Calu3 (cell line): Measurements from ENCODE around the gene HEATR5A. TPM values are rescaled to one million over a fixed set of nuclear protein-coding genes. Genes with fewer than 3 reads are reported as not detected.
"Not testable (repeated sequence)": the region's sequence is repeated elsewhere in the genome, so short reads cannot be mapped to it uniquely, and the experiment has no call there.

ENCODE experiments used
- BruUV-seq: library from RNA; stranded (reverse); fragments of 400-500 nt; replicated peaks from 2 replicates; lab custom pipeline; 2021; lab: Mats Ljungman, UMichigan
- CTCF ChIA-PET: fragments of 300-600 bp; sonication (Branson Sonifier 250); formaldehyde crosslinking; loops from one replicate; lab custom pipeline; 2022; ENCODE audit warnings: antibody characterized with exemption; lab: Charles Lee
- DNase-seq: peaks from one replicate; pipeline ENCODE4 v3.0.0; 2022
- H3K27ac Mint-ChIP-seq: one replicate; pipeline ENCODE4 v1.8.0; 2022; ENCODE audit warnings: mixed read lengths; ENCODE audit not compliant: unreplicated experiment
- H3K27me3 Mint-ChIP-seq: one replicate; pipeline ENCODE4 v1.8.0; 2022; ENCODE audit warnings: mixed read lengths; ENCODE audit not compliant: unreplicated experiment
- H3K36me3 Mint-ChIP-seq: one replicate; pipeline ENCODE4 v1.8.0; 2022; ENCODE audit warnings: mild to moderate bottlenecking, moderate library complexity, mixed read lengths; ENCODE audit not compliant: insufficient read depth, unreplicated experiment
- H3K4me1 Mint-ChIP-seq: one replicate; pipeline ENCODE4 v1.8.0; 2022; ENCODE audit warnings: mild to moderate bottlenecking, low read depth, mixed read lengths; ENCODE audit not compliant: unreplicated experiment
- H3K4me3 Mint-ChIP-seq: one replicate; pipeline ENCODE4 v1.8.0; 2022; ENCODE audit warnings: mild to moderate bottlenecking, low read depth, moderate library complexity, mixed read lengths; ENCODE audit not compliant: unreplicated experiment
- H3K9me3 Mint-ChIP-seq: one replicate; pipeline ENCODE4 v1.8.0; 2022; ENCODE audit warnings: low read depth, mixed read lengths; ENCODE audit not compliant: unreplicated experiment
- CTCF ChIP-seq: fragments of 200-600 bp; IDR thresholded peaks from one replicate; pipeline ENCODE4 v1.8.0; 2022; ENCODE audit warnings: antibody characterized with exemption; ENCODE audit not compliant: unreplicated experiment
- intact Hi-C: fragments of 100-400 bp; cut with micrococcal nuclease; formaldehyde crosslinking; loops from one replicate; pipeline ENCODE4 v1.10.0; 2022; ENCODE audit not compliant: unreplicated experiment
- total RNA-seq: library from RNA; stranded (reverse); gene quantifications from 2 replicates; pipeline ENCODE4 v1.2.3, GENCODE V29; 2022

The HEATR5A gene
- total RNA-seq, 1 experiment from 2014 or later: 28.9 TPM

- Mint-ChIP-seq H3K4me1 (no peaks in the 10 kb centered on the region), H3K27ac (no peak overlapping the region), H3K36me3 (peaks cover 9% of the 10 kb centered on the region), H3K4me3 (no peak overlapping the region), H3K27me3 (no peaks in the 10 kb centered on the region), H3K9me3 (no peaks in the 10 kb centered on the region)
- intact Hi-C loops: no loop called here
- no peak for TF ChIP-seq CTCF
- no TSS peak for BruUV-seq
- CTCF ChIA-PET: interaction anchor here (0.6 to 0.7 kb wide), 3 partner anchors 113 to 731 kb away, joined by 3 read pairs; no protein-coding TSS in a partner anchor
- DNase-seq: no peak
Measured at GRCh38 chr14:31387091-31387490, 33.3 kb downstream of the HEATR5A start.

- Mint-ChIP-seq H3K4me3 (no peak overlapping the region), H3K27ac (no peak overlapping the region), H3K9me3 (no peaks in the 10 kb centered on the region), H3K4me1 (no peaks in the 10 kb centered on the region), H3K36me3 (peaks cover 9% of the 10 kb centered on the region), H3K27me3 (no peaks in the 10 kb centered on the region)
- CTCF ChIA-PET: no interaction called here
- intact Hi-C loops: no loop called here
- no TSS peak for BruUV-seq
- no peak for DNase-seq
- no peak for TF ChIP-seq CTCF
Measured at GRCh38 chr14:31386271-31386670, 34.1 kb downstream of the HEATR5A start.

DNA sequence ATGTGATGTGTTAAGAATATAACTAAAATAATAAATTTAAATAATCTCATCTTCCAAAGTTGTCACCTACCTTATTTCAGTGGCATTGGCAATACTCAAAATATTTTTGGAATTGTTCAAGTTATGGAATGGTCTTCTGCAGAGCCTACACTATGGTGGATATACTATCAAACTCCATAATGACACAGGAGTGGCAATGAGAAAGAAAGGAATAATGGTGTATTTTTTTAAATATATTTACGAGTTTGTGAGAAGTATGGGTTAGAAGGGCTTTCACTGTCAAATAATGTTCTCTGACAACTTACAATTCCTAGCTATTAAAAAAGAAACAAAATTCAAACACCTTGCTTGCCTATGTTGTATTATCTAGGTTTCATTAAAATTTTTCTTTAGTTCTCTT, 38.1 kb downstream of the HEATR5A start:
- H3K4me1 Mint-ChIP-seq: no peaks in the 10 kb centered on the region
- no peak overlapping the region for H3K27ac Mint-ChIP-seq
- H3K4me3 Mint-ChIP-seq: no peak overlapping the region
- H3K36me3 Mint-ChIP-seq: peaks cover 13% of the 10 kb centered on the region
- intact Hi-C loops: no loop called here
- no TSS peak for BruUV-seq
- no peak for DNase-seq
- no peaks in the 10 kb centered on the region for H3K27me3 Mint-ChIP-seq
- CTCF ChIA-PET: no interaction called here
- TF ChIP-seq CTCF: no peak
- no peaks in the 10 kb centered on the region for H3K9me3 Mint-ChIP-seq

GRCh38 chr14:31380106-31380505, 40.2 kb downstream of the HEATR5A start:
- no peaks in the 10 kb centered on the region for H3K4me1 Mint-ChIP-seq
- no peak for DNase-seq
- no peaks in the 10 kb centered on the region for H3K27me3 Mint-ChIP-seq
- no peaks in the 10 kb centered on the region for H3K9me3 Mint-ChIP-seq
- peaks cover 11% of the 10 kb centered on the region for H3K36me3 Mint-ChIP-seq
- CTCF ChIA-PET: no interaction called here
- no TSS peak for BruUV-seq
- intact Hi-C loops: no loop called here
- TF ChIP-seq CTCF: no peak
- no peak overlapping the region for H3K27ac Mint-ChIP-seq
- no peak overlapping the region for H3K4me3 Mint-ChIP-seq

DNA sequence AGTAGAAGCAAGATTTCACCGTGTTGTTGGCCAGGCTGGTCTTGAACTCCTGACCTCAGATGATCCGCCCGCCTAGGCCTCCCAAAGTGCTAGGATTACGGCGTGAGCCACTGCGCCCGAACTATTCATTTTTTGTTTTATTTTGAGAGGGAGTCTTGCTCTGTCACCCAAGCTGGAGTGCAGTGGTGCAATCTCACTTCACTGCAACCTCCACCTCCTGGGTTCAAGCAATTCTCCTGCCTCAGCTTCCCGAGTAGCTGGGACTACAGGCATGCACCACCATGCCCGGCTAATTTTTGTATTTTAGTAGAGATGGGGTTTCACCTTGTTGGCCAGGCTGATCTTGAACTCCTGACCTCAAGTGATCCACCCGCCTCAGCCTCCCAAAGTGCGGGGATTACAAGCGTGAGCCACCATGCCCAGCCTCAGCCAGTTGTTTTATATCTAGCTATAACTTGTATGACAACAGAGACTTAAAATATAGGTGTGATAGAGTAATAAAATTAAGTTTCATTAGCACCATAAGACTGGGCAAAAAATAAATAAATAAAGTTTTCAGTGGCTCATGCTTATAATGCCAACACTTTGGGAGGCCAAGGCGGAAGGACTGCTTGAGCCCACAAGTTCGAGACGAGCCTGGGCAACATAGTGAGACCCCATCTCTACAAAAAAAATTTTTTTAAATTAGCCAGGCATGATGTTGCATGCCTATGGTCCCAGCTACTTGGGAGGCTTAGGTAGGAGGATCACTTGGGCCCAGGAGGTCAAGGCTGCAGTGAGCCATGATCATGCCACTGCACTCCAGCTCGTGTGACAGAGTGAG, 41.0 kb downstream of the HEATR5A start:
- H3K4me3 Mint-ChIP-seq, H3K9me3 Mint-ChIP-seq, BruUV-seq, DNase-seq, H3K4me1 Mint-ChIP-seq, CTCF ChIA-PET, intact Hi-C loops, H3K27ac Mint-ChIP-seq, H3K27me3 Mint-ChIP-seq, H3K36me3 Mint-ChIP-seq: not testable (repeated sequence)
